Astrocyte of the spinal cord (primary cell): ENCODE results near the gene SYNC.
"Not testable (repeated sequence)": the region's sequence is repeated elsewhere in the genome, so short reads cannot be mapped to it uniquely, and the experiment has no call there.

Source experiments
- DNase-seq: peaks from one replicate; pipeline ENCODE4 v3.0.0; 2011; ENCODE audit warnings: low read depth, low spot score
- H3K4me3 ChIP-seq: 2 replicates; pipeline ENCODE4 v1.5.1; 2011; ENCODE audit warnings: low read depth, mild to moderate bottlenecking, low read length, moderate library complexity
- in situ Hi-C: cut with HindIII; loops from 2 replicates; pipeline ENCODE4 v1.10.0; 2017; ENCODE audit warnings: low sequenced_read_pairs
- TF ChIP-seq, protein P1 (sequence below): IDR thresholded peaks from 2 replicates; pipeline ENCODE4 v1.5.1; 2012; ENCODE audit warnings: low read depth, mild to moderate bottlenecking, low read length, inconsistent platforms

The SYNC gene

DNA sequence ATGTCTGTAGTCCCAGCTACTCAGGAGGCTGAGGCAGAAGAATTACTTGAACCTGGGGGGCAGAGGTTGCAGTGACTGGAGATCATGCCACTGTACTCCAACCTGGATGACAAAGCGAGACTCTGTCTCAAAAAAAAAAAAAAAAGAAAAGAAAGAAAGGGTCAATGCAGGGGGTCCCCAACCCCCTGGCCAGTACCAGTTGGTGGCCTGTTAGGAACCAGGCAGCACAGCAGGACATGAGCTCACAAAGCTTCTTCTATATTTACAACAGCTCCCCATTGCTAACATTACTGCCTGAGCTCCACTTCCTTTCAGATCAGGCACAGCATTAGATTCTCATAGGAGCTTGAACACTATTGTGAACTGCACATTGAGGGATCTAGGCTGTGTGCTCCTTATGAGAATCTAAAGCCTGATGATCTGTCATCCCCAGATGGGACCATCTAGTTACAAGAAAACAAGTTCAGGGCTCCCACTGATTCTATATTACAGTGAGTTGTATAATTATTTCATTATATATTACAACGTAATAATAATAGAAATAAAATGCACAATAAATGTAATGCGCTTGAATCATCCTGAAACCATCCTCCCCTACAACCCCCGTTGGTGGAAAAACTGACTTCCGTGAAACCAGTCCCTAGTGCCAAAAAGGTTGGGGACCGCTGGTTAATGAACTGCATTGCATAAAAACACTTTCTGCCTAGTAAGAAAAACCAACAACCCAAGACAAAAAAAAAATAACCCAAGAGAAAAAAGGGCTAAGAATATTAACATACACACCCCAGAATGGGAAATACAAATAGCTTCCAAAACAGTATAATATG is 55.0 kb downstream of the SYNC start:
- TF ChIP-seq, protein P1, sequence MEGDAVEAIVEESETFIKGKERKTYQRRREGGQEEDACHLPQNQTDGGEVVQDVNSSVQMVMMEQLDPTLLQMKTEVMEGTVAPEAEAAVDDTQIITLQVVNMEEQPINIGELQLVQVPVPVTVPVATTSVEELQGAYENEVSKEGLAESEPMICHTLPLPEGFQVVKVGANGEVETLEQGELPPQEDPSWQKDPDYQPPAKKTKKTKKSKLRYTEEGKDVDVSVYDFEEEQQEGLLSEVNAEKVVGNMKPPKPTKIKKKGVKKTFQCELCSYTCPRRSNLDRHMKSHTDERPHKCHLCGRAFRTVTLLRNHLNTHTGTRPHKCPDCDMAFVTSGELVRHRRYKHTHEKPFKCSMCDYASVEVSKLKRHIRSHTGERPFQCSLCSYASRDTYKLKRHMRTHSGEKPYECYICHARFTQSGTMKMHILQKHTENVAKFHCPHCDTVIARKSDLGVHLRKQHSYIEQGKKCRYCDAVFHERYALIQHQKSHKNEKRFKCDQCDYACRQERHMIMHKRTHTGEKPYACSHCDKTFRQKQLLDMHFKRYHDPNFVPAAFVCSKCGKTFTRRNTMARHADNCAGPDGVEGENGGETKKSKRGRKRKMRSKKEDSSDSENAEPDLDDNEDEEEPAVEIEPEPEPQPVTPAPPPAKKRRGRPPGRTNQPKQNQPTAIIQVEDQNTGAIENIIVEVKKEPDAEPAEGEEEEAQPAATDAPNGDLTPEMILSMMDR, result no peak
- in situ Hi-C loops, result no loop called here
- no peak for DNase-seq
- no peak overlapping the region for H3K4me3 ChIP-seq

GRCh38 chr1:32644426-32644825 is 58.1 kb downstream of the SYNC start:
- in situ Hi-C loops, result no loop called here
- no peak overlapping the region for H3K4me3 ChIP-seq
- TF ChIP-seq, protein P1, result no peak
- no peak for DNase-seq

GRCh38 chr1:32642292-32642827 is 60.2 kb downstream of the SYNC start:
- DNase-seq, in situ Hi-C loops, H3K4me3 ChIP-seq: not testable (repeated sequence)

DNA sequence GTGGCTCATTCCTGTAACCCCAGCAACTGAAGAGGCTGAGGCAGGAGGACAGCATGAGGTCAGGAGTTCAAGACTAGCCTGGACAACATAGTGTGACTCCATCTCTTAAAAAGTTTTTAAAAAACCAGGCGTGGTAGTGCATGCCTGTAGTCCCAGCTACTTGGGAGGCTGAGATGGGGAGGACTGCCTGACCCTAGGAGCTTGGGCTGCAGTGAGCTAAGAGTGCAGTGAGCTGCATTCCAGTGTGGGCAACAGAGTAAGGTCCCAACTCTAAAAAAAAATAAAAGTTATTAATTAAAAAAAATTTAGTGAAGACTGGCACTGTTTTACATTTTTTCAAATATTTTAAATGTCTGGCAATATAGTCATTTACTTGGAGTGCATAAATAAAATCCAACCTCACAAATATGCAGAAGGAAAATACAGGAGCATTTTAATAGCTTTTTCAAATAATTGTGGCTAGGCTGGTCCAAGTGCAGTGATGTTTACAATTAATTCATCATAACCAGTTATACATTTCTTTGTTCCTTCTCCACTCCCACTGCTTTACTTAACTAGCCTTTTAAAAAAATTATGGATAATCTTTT is 63.0 kb downstream of the SYNC start:
- TF ChIP-seq, protein P1, result no peak
- peak; percentile 13 for DNase-seq
- H3K4me3 ChIP-seq, result no peak overlapping the region
- in situ Hi-C loops, result no loop called here

GRCh38 chr1:32636914-32637645 is 65.5 kb downstream of the SYNC start:
- in situ Hi-C loops, result no loop called here
- TF ChIP-seq, protein P1, result no peak

DNA sequence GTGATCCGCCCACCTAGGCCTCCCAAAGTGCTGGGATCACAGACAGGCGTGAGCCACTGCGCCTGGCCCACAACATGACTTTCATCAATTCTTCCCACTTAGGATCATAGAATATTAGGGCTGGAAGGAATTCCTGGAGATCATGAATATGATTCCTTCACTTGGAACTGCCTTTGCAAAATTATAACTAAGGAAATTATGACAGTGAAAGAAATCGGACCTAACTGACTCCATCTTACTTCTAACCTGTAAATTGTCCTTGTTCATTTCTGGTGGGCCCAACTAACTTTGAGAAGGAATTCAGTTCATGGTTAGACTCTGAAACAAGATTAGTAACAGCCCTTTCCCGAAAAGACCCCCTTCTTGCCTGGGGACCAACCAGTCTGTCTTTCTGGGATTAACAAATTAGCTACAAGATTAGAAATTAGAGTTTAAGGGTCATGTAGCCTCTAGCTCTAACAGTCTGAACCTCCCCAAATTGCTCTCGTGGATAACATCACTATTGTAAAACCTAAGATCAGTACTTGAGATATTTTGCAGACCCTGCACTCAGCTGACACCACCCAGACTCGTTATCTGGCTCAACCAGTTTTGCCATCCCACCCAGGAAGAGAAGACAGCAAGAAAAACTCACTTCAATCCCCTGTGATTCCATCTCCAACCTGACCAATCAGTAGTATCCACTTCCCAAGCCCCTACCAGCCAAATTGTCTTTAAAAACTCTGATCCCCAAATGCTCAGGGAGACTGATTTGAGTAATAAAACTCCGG is 66.9 kb downstream of the SYNC start:
- no peak overlapping the region for H3K4me3 ChIP-seq
- no peak for DNase-seq
- in situ Hi-C loops, result no loop called here
- TF ChIP-seq, protein P1, result no peak

More at GRCh38 chr1:32636914-32637645, 65.5 kb downstream of the SYNC start:
- DNase-seq, result peak; percentile 9
- H3K4me3 ChIP-seq, result no peak overlapping the region
